ENCODE measurements around the gene CYP2W1.

CYP2W1 gene

GRCh38 chr7:966291-967069 lies 16.5 kb upstream of the CYP2W1 start:
- DNase-seq: no peak

GRCh38 chr7:967361-968082 lies 15.5 kb upstream of the CYP2W1 start:
- no peak for DNase-seq

- no peak for DNase-seq
These were observed 14.5 kb upstream of the CYP2W1 start for GRCh38 chr7:968205-969105.

- no peak for DNase-seq
These were observed 13.6 kb upstream of the CYP2W1 start for GRCh38 chr7:969403-969802.

- DNase-seq: no peak
These were observed 12.2 kb upstream of the CYP2W1 start for GRCh38 chr7:970744-971143.

GRCh38 chr7:972110-972509 lies 10.9 kb upstream of the CYP2W1 start:
- no peak for DNase-seq

- DNase-seq: no peak
These were observed 10.2 kb upstream of the CYP2W1 start for GRCh38 chr7:972676-973309.

GRCh38 chr7:973312-973711 lies 9.7 kb upstream of the CYP2W1 start:
- DNase-seq: no peak

GRCh38 chr7:974172-974571 lies 8.8 kb upstream of the CYP2W1 start:
- no peak for DNase-seq

GRCh38 chr7:974820-975681 lies 7.9 kb upstream of the CYP2W1 start, which contains the start of gene COX19:
Gene COX19, minus strand, starts transcription at chr7:975549. Its CDS starts 40 bp downstream, at chr7:975509.
- DNase-seq: peak; percentile 86 to 88

- no peak for DNase-seq
These were observed 7.1 kb upstream of the CYP2W1 start for GRCh38 chr7:975702-976473.

GRCh38 chr7:976901-977325 lies 6.1 kb upstream of the CYP2W1 start:
- no peak for DNase-seq

- no peak for DNase-seq
These were observed 5.5 kb upstream of the CYP2W1 start for GRCh38 chr7:977326-978048.

GRCh38 chr7:978049-978346 lies 5.0 kb upstream of the CYP2W1 start:
- DNase-seq: no peak

- no peak for DNase-seq
These were observed 4.4 kb upstream of the CYP2W1 start for GRCh38 chr7:978416-979091.

- no peak for DNase-seq
These were observed 3.8 kb upstream of the CYP2W1 start for GRCh38 chr7:979151-979550.

- no peak for DNase-seq
These were observed 3.0 kb upstream of the CYP2W1 start for GRCh38 chr7:979886-980571.

GRCh38 chr7:981793-982510 lies 1.0 kb upstream of the CYP2W1 start:
- no peak for DNase-seq

Data from activated CD4-positive, alpha-beta T cell treated with anti-CD3 and anti-CD28 coated beads, Interleukin-2, amount 50 U/mL, for 4 hours (primary cell).